Measurements from ENCODE around the gene ICOS.
"Not testable (repeated sequence)": the region's sequence is repeated elsewhere in the genome, so short reads cannot be mapped to it uniquely, and the experiment has no call there.

ICOS gene

DNA sequence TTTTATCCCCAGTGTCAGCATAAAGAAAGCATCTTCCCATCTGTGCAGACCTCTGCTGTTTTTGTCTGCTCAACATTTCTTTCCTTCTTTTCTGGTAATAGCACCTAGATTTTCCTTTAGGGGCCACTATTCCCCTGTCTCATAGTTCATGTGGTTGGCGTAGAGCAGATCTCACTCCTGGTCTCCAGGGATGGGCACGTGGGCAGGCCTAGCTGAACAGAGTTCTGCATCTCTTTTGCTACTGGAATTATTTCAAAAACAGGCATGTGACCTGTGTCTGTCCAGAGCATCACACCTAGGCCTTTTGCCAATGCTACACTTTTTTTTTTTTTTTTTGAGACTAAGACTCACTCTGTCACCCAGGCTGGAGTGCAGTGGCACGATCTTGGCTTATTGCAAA is 17.7 kb upstream of the ICOS start:
- no peak for DNase-seq

- DNase-seq, result no peak
Observed at GRCh38 chr2:203925512-203926158, 10.9 kb upstream of the ICOS start.

DNA sequence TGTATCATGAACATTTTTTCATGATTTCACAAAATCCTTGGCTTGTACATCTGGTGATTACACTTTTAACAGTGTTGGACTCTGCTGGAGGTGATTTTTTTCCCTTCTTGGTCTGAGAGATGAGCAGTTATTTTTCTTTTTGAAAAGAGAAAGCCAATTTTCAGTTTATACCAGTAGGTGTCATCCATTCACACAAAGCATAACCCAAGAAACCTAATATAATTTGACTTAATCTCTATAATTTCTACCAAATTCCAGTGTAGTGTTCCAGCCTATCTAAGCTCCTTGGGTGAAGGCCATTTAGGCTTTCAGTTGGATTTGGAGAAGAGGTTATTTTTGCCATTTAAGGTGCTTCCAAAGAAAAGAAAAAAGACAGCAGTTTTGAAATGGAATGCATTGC is 7.7 kb upstream of the ICOS start:
- no peak for DNase-seq

GRCh38 chr2:203931262-203931661 is 5.3 kb upstream of the ICOS start:
- not testable (repeated sequence) for DNase-seq

- no peak for DNase-seq
Observed at GRCh38 chr2:203934041-203934492, 2.5 kb upstream of the ICOS start.

DNA sequence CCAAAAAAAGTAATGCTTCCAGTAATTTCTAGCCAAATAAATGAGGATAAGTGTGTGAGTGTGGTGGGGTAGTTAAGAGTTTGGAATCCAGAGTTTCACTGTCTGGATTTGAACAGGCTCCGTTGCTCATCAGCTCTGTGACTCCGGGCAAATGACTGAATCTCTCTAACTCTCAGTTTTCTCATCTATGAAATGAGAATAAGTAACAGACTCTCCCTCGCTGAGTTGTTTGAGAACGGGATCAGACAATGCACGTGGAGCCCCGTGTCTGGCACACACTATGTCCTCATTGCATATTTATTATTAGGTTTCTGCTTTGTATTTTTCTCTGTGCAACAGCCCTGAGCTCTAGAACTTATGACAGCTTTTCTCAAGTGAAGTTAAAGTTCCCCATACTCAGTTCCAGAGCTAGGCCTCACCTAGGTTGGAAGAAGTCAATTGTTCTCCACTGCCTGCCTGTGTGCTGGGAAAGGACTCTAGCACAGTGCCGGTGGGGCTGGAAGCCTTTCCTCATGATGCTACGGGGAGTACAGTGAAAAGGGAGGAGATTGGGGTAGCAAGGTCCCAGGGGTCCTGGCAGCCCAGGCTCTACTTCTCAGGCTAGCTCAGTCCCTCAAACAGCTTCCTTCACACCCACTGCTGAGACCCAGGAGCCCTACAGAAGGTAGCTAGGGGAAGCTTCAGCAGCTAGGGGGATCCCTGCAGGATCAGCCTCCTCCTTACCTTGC is 1.7 kb upstream of the ICOS start:
- no peak for DNase-seq

DNA sequence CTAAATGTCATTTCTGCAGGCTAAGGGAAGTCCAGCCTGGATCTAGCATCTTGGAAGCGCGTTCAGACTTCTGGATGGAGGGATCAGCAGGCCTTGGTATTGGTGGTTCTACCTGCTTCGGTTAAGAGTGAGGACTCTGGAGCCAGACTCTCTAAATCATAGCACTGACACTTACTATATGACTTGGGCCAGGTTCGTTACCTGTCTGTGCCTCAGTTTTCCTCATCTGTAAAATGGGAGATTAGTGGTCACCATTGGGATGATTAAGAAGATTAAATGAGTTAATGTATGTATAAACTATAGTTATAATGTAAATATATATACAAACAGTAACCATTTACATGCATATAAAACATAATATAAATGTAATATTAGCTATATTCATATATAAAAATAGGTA is 995 bp upstream of the ICOS start:
- DNase-seq, result no peak

- no peak for DNase-seq
Observed at GRCh38 chr2:203936949-203937348, 386 bp downstream of the ICOS start.

- DNase-seq, result no peak
Observed at GRCh38 chr2:203937788-203938187, 1.2 kb downstream of the ICOS start.

DNA sequence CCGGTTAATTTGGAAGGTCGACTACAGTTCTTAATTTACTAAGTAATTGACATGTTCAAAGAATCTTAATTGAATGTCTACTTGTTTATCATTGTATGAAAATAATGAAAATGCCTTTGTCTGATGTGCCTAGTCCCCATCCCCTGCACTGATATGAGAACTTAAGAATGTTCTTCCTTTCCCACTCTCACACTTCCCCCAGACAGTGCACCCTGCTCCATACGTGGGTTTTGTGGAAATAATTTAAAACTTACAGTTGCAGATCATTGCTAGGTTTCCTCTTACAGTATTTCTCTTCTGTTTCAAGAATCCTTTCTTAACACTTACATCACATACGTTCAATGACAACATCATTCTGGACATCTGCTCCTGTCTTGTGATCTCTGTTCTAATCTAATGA is 3.5 kb downstream of the ICOS start:
- no peak for DNase-seq

GRCh38 chr2:203943493-203944382 is 7.2 kb downstream of the ICOS start:
- not testable (repeated sequence) for DNase-seq

DNA sequence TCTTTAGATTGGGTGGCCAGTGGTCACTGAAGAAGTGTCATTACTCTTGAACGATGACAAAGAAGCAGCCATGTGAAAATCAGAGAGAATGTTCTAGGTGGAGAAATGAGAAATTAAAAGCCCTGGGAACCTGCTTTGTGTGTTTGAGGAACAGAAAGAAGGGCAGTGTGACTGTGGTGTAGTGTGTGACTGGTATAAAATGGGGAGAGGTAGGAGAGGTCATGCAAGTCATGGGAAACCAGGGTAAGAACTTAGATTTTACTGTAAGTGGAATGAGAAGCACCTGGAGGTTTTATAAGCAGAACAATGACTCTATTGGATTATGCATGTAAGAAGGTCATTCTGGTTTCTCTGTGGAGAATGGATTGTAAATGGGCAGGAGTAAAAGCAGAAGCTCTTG is 12.2 kb downstream of the ICOS start:
- no peak for DNase-seq

DNA sequence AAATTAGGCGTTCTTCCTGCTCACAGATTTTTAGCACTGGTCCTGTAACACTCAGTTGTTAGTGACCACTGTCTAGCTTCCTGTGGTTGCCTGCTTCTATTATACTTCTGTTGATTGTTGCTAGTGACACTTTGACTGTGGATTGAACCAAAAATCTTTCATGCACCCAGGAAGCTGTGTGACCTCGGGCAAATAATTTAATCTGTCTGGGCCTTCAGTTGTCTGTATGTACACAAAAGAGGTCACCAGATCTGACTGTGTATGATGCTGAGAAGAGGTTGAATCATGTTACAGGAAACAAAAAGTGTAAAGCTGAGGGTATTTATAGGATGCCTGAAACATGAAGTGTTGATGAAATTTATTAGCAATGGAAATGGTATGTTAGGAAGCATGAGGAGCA is 12.7 kb downstream of the ICOS start:
- DNase-seq, result no peak

DNA sequence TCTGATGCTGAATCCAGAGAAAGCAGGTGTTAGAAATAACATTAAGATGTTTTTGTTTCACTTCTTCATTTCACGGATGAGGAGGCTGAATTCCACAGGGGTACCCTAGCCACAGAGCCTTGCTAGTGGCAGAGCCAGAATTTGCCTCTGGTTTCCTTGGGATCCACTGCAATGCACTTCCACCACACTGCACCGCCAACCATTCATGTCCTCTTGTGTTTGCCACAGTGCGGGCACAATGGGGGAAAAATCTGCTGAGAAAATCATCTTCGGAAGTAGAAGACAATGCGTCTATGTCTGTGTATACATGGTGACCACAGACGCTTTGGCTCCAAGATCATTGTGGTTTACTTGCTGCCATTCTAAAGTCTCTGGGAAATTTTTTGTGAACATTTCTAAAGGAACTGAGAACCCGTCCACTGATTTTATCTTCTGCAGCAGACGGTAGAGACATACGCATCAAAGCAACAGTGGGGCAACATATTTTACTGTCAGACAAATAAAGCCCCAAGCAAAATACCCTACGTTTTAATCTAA is 14.9 kb downstream of the ICOS start:
- DNase-seq, result no peak

- DNase-seq, result no peak
Observed at GRCh38 chr2:203959265-203959664, 22.7 kb downstream of the ICOS start.

DNA sequence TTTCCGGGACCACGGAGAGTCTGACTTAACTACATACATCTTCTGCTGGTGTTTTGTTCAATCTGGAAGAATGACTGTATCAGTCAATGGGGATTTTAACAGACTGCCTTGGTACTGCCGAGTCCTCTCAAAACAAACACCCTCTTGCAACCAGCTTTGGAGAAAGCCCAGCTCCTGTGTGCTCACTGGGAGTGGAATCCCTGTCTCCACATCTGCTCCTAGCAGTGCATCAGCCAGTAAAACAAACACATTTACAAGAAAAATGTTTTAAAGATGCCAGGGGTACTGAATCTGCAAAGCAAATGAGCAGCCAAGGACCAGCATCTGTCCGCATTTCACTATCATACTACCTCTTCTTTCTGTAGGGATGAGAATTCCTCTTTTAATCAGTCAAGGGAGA is 23.1 kb downstream of the ICOS start:
- no peak for DNase-seq

DNA sequence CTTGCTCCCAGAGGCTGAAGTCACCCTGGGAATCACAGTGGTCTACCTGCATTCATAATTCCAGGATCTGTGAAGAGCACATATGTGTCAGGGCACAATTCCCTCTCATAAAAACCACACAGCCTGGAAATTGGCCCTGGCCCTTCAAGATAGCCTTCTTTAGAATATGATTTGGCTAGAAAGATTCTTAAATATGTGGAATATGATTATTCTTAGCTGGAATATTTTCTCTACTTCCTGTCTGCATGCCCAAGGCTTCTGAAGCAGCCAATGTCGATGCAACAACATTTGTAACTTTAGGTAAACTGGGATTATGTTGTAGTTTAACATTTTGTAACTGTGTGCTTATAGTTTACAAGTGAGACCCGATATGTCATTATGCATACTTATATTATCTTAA is 24.2 kb downstream of the ICOS start:
- DNase-seq, result no peak

- not testable (repeated sequence) for DNase-seq
Observed at GRCh38 chr2:203965190-203965589, 28.6 kb downstream of the ICOS start.

DNA sequence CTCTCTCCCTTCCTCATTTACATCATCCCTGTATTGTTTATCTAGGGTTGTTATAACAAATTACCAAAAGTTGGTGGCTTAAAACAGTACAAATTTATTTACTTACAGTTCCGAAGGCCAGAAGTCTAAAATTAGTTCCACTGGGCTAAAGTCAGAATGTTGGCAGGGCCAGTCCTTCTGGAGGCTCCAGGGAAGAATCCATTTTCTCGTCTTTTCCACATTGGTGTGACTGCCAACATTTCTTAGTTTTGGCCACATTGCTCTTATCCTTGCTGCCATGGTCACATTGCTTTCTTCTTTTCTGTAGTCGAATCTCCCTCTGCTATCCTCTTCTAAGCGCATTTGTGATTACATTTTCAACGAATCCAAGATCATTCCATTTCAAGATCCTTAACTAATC is 34.7 kb downstream of the ICOS start:
- DNase-seq, result no peak

DNA sequence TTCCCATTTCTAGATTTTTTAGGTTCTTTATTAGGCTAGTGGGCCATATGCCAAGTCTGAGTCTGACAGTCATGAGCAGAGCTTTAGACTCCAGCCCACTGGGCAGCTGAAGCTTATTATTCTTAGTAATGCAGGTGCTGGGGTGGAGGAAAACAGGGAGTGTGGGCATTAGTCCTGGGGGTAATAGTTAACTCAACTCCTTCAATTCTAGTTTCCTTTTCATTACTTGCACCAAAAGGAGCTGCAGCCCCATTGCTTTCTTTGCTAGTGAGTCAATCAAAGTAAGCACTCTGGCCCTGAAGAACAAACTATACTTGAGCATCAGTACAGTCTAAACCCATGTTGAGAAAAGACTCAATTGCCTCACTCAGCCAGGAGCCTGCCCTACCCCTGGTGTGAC is 35.5 kb downstream of the ICOS start:
- no peak for DNase-seq

DNA sequence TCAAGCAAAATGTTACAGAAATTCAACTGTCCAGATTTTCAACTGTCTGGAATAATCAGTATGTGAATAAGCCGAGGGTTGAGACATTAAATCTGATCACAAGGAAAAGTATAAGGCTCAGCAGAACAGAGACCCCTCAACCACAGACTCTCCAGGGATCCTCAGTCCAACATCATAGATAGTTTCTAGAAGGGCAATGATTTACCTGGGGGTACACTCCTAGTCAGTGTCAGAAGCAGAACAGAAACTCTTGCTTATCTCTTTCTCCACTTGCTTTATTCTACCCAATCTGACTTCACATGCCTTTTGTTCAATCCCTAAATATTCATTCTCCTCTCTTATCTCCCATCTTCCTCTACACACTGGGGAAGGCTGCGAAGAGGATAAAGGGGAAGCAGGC is 36.4 kb downstream of the ICOS start:
- no peak for DNase-seq

GRCh38 chr2:203973676-203974075 is 37.1 kb downstream of the ICOS start:
- no peak for DNase-seq

DNA sequence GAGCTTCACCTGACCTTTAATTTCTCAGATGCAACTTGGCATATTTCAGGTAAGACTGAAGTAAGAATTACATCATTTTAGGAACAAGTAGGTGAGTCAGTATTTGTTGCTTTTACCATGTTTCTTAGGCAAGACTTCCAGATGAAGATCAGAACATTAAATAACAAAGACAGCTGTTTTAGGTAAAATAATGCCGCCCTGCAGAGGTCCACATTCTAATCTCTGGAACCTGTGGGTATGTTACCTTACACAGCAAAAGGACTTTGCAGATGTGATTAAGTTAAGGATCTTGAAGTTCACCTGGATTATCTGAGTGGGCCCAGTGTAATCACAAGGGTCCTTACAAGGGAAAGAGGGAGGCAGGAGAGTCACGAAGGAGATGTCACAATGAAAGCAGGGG is 39.3 kb downstream of the ICOS start:
- no peak for DNase-seq

GRCh38 chr2:203982276-203982675 is 45.7 kb downstream of the ICOS start:
- DNase-seq, result no peak
